NCI-H345 (cell line): ENCODE results near the gene TMEM186.
"Not testable (repeated sequence)": the region's sequence is repeated elsewhere in the genome, so short reads cannot be mapped to it uniquely, and the experiment has no call there.

Experiments
- DNase-seq: peaks from one replicate; lab custom pipeline; 2025; lab: John Stamatoyannopoulos, UW

The TMEM186 gene

DNA sequence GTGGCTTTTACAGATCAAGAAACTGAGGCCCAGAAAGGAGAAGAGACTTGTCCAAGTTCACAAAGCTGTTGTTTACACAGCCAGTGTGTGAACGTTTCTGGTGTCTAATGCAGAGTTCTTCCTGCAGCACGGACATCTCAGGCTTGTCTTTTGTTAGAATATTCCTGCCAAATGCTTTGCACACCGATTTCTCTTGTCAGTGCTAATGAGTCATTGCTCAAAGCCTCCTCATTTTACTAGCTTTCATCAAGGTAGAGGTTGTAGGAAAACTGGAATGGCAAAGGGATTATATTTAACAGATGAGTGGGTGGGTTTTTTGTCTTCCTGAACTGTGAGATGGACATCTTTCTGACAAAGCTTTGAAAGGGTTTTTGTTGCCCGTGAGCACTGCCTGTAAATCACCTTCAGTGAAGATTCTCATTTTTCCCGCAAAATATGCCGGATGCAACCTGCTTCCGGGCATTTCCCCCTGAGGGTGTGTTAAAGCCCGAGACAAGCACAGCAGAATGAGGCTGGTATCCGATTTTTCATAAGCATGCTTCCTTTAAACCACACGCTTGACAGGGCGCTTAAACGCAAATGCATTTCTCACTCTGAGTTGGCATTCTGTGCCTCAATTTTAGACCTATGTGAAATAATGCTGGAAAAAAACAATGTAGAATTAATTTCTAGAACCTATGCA is 14.9 kb upstream of the TMEM186 start:
- DNase-seq = no peak

DNA sequence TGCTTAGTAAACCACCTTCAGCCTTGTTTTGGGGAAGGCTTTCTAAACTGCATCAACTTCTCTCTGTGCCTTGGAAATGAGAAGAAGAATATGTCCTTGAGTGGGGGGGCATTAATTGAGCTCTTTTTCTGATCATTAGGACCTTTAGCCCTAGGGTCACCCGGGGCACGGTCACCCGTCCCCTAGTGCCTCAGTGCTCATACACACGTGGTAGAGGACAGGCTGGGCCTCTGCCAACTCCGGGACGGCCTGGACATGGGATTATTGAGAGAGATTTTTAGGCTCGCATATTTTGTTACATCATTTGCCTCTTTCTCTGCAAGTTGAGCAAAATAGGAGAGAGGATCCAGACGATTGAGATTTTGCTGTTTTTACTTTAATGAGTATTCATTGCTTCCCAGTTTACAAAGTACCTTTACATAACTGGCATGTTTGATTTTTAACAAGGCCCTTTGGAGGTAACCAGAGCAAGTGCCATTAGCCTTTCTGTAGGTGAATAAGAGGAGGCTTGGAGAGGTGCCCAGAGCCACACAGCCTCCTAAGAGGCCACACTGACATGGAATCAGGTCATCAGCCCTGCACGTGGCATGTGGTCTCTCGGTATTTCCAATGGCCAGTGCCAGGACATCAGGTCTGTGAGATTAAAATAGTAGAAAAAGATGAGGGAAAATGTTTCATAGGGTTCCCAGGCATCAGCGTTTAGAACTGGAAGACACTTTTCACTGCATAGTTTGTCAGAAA is 11.3 kb upstream of the TMEM186 start:
- DNase-seq = no peak

DNA sequence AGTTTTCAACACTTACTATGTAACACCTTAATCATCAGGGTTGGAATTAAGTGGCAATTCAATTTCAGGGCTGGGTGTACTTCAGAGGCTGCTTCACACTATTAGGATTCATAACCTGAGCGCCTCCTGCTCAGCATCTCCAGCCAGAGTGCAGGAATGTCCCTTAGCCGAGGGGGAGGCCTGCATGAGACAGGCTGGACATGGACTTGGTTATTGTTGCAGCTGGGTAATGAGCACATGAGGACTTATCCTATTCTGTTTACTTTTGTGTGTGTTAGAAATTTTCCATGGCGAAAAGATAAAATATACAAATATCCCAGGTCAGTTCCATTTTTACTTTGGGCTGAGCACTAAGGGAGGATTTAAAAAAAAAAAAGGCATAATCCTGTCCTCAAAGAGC is 10.6 kb upstream of the TMEM186 start:
- no peak for DNase-seq

DNA sequence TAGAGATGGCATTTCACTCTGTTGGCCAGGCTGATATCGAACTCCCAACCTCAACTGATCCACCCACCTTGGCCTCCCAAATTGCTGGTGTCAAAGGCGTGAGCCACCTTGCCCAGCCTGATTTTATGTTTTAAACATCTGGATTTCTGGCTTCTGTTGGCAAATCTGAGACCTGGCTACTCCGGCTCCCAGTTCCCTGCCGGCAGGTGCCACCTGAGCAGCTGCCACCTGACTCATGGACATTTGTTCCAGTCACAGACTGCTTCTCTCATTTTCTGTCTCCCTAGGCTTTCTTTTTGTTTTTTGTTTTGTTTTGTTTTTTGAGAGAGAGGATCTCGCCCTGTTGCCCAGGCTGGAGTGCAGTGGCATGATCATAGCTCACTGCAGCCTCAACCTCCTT is 9.8 kb upstream of the TMEM186 start:
- DNase-seq = no peak

DNA sequence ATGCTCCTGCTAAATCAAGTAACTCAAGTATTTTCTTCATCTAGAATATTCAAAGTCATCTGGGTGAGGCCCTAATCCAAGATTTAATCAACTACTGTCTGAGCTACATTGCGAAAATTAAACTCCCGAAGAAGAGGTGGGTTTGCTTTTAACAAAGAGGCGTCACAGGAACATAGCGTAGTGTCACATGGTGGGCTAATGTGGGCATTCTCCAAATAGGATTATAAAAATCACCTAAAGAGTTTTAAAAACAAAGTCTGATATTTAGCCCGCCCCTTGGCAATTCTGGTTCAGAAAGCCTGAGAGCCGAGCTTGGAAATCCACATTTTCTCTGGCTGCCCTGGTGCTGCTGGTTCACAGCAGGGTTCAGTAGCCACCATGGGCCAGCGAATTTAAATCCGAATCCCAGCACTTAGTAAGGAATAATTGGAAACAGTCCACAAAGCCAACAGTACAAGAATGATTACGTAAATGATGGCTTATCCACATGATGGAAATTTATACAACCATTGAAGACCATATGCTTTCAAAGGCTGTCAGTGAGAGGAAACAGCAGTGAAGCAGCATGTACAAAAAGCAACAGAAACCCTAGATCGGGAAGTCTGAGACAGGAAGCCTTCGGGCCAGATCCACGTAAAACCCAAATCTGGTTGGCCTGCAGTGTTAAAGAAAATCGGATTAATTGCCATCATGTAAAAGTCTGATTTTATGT is 9.0 kb upstream of the TMEM186 start:
- no peak for DNase-seq

DNA sequence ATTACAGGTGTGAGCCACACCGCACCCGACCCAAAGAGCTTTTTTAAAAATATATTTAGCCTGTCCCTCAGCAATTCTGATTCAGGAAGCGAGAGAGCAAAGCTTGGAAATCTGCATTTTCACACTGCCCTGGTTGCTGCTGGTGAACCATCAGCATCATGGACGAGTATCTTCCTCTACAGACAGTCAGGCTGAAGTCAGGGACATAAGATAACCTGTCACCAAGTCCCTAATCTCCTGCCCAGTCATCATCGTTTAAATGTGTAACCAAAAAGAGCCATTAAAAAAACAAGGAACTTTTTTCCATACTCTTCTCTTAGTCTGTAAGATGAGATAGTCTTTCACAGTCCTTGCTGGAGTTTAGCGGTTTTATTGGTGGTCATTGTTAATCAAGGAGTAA is 6.9 kb upstream of the TMEM186 start:
- DNase-seq = no peak

DNA sequence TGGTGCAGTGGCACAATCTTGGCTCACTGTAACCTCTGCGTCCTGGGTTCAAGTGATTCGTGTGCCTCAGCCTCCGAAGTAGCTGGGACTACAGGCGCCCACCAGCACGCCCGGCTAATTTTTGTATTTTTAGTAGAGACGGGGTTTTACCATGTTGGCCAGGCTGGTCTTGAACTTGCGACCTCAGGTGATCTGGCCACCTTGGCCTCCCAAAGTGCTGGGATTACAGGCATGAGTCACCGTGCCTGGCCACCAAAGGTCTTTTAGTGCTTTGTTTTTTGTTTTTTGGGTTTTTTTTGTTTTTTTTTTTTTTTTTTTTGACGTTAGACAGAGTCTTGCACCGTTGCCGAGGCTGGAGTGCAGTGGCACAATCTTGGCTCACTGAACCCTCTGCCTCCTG is 6.3 kb upstream of the TMEM186 start:
- not testable (repeated sequence) for DNase-seq

DNA sequence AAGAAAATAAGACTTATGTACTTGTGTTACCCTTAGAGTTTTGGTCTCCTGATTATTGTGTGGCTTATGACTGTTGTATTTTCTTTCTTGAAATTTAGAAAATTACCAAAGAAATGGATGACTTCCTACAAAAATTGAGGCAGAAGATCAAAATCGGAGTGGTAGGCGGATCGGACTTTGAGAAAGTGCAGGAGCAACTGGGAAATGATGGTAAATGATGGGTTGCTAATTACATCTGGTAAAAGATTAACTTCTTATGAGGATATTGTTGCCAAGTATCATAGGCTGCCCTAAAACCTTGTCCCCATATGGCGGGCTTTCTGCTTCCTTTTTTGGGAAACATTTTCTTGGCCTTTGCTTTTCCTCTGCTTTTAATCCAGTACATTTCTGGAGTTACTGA is 4.3 kb upstream of the TMEM186 start:
- no peak for DNase-seq

DNA sequence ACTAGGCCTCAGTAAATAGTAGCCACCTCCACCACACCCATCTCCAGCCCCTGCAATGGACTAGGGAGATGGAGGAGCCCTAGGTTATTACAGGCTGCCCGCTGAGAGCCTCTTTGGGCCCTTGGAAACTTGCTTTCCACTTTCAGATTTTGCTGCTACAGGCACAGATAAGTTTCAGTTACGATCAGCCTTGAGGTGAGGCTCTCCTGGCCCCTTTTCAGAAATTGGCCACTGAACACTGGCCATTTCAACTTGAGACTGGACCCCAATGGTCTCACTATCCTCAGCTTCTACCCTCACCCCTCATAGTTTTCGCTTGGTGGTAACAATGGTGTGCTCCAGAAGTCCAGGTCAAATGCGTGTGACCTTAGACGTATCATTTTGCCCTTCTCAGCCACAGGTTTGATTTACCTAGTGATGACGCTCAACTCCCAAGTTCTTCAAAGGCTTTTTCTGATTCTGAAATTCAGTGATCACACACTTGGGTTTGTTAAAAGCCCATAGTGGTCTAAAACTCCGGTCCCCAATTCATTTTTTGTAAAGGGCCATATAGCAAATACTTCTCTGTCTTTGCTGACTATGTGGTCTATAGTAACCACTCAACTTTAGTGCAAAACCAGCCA is 1.2 kb upstream of the TMEM186 start:
- no peak for DNase-seq

DNA sequence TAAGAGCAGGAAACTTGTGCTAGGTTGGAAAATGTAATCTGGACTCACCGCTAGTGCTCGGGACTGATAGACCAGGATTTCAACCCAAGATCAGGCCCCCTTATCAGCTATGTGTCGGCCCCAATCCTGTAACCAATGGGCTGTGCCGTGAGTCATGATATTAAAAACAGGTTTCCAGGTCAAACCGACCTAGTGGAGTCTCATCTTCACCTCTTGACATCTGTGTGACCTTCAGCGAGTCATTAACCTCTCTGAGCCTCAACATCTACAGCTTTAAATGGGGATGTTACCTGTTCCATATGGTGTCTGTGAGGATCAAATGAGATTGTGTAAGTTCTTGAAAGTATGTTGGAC is 712 bp upstream of the TMEM186 start:
- no peak for DNase-seq

DNA sequence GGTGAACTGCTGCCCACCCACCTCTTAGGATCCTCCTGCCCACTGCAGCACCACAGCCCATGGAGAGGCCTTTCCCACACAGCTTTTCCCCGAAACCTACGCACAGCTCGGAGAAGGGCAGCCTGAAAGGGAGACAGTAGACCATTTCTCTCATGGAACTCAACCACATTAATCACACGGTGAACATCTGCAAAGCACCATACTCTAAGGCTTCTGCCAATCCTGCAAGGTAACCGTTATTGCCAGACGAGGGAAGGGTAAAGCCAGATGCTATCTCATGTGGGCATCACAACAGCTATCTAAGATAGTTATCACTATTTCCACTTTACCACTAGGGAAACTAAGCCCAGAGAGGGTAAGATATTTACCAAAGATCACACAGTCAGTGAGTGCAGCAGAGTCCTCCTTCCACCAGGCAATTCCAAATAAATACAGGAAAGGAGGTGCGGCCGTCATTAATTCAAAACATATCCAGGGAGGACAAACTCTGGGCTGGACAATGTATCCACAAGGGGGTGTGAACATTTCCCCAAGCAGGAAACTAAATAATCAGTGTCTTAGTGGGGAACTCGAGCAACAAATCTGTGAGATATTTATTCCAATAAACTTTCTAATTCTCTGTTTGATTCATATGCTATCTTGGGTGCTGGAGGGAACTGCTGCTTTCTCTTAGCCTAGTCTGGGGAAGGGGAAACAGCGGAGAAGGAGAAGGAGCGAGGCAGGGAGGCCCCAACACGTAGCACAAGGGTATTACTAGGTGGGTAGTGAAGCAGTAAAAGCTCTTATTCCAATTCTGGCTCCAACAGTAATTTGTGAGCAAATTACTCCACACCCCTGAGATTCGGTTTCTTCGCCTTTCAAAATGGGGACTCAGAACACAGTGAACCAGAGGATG is 723 bp downstream of the TMEM186 start:
- no peak for DNase-seq

DNA sequence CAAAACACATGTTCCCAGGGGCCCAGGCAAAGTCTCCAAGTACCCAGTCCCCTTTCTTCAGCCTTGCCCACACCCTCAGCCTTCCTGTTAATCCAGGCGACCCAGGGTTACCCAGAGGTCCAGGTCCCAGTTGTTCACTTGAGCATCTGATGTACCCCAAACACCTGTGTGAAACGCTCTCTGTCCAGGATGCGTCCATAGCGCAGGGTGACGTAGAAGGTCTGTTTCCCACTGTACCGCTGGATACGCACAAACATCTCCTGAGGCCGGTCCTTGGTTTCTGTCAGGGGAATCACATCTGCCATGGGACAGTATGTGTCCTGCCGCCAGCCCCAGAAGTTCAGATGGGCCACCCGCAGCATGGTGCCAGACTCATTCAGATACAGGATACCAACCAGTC is 1.6 kb downstream of the TMEM186 start:
- no peak for DNase-seq

DNA sequence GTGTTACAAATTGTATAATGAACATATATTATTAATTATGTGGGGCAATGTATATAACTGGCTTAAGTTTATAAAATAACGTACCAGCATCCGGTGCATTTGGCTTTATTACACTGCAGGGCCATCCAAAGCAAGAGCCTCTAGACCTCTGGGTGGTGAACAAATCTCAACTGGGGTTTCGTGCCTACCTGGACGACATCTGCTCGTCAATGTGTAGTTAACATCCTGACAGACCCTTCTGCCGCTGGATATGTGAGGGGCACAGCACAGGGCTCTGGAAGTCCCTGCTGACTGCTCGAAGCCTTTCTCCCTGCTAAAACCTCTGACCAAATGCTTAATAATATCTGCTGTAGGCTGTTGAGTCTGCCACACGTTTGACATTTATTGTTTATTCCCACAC is 2.3 kb downstream of the TMEM186 start:
- DNase-seq = no peak

DNA sequence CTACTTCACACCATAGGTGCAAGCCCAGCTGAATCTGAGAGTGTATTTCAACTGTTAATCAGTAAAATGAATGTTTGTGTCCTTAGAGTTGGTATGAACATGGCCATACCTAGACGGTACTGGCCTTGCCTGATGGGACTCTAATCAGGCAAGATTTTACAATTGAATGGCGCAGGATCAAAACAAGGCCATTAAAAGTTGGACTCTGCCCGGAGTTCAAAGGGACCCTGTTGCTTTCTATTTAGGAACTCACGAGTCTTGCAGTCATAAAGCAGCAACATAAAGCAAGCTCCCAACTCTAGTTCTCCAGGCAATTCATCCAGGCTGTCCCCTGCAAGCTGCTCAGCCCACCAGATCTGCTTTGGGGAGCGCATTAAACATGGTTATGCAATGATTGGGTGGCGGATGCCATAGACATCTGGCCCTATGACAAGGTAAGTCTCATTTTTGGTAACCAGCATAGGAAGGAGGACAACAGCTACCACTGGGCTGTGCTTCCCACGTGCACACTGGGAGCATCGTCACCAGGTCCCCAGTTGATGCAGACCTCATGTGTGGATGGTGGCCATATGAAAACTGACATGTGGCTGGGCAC is 8.8 kb downstream of the TMEM186 start:
- no peak for DNase-seq

DNA sequence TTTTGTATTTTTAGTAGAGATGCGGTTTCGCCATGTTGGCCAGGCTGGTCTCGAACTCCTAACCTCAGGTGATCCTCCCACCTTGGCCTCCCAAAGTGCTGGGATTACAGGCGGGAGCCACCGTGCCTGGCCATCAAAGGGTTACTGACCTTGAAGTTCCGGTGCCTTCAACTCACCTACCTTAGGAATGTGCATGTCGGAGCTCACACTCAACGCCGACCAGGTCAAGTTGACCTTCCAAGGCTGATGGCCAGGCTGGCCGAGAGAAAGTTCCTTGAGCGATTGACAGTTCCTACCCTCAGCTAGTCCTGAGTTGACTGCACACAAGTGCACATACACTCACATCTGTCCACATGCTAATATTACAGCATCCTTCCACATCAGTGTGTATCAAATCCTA is 11.1 kb downstream of the TMEM186 start:
- DNase-seq = not testable (repeated sequence)

DNA sequence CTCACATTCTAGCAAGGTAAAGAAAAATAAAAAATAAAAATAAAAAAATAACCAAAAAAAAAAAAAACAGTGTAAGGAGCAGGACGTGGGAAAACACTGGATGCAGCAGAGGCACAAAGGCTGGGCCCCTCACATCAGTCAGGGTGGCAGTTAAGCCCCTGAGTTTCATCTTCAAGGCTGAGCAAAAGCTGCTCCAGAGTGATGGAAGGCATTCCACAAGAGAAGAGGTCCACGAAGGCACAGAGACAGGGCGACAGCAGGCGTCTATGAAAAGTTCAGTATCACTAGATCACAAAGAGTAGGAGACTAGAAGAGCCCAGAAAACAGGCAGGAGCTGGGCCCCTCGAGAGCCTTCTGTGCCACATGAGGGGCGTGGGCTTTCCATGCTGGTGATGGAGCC is 12.0 kb downstream of the TMEM186 start:
- no peak for DNase-seq

DNA sequence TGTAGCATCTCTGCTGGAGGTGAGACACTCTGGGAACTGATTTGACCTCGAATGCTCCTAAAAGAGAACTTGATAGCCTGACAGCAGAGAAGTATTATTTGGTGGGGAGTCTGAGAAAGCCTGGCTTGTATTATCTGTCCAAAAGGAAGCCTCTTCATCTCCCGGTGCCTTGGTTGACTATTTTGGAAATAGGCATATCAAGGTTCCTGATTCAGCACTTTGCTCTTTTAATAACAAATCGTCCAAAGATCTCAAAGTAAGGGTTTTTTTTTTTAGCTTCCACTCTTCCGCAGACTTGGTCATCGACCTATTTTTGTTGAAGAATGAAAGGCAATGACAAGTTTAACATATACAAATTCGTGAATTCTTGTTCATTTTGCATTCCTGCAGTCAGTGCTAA is 14.8 kb downstream of the TMEM186 start:
- no peak for DNase-seq

DNA sequence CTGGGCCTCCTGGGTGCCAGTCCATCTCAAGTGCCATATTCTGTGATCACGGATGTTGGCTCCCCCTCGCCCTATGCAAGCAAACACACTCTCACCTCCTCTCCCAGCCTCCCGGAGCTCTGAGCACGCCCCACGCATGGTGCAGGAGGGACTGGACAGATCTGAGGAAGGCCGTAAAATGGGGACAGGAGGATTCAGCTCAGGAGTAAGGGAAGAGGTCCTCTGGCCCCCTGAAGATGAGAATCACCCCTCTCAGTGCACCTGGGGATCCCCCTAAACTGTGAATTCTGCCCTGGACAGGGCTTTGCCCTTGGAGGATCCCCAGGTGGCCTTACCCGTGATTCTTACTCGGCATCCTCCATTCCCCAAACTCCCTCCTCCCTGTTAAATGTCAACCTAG is 15.6 kb downstream of the TMEM186 start:
- no peak for DNase-seq

DNA sequence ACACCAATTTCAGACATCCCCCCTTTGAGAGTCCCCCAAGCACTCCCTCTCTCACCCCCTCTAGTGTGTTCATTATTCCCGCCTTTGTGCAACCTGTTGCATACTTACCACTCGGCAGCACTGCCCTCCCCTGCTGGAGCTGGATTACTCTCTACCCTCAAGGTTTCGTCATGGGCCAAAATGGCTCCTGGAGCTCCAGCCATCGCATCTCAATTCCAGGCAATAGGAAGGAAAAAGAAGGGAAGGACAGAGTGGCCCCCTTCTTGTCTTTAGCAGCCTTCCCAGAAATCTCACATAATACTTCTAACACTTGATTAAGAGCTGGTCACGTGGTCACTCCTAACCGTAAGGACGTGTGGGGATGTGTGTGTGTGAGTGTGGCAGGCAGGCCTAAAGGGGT is 20.2 kb downstream of the TMEM186 start:
- no peak for DNase-seq

DNA sequence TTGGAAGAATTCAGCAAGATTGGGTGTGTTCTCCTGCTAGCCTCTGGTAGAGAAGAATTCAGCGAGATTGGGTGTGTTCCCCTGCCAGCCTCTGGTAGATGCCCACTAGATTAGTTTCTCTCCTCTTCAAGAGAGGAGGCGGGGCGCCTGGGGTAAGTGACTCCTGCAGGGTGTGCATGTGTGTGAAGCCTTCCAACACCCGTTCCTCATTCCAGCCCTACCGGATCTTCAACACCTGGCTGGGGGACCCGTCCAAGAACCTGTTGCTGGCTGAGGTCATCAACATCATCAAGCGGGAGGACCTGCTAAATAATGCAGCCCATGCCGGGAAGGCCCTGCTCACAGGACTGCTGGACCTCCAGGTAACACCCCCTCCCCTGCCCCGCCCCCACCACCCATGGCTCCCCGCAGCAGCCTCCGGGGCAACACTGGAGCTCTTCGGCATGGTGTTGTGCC is 21.3 kb downstream of the TMEM186 start:
- no peak for DNase-seq

DNA sequence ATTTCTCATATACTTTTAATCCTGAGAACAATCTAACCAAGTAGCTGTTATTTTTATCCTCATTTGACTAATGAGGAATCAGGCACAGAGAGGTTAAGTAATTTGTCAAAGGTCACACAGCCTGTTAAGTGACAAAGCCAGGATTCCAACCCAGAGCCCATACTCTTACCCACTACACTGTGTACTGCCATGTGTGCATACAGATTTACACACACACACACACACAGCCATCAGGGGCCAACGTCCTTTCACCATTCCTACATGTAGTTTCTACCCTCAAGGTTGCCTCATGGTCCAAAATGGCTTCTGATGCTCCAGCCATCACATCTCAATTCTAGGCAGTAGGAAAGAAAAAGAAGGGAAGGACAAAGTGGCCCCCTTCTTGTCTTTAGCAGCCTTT is 22.1 kb downstream of the TMEM186 start:
- no peak for DNase-seq
